ENCODE data around the gene DEFB123.

The DEFB123 gene

DNA sequence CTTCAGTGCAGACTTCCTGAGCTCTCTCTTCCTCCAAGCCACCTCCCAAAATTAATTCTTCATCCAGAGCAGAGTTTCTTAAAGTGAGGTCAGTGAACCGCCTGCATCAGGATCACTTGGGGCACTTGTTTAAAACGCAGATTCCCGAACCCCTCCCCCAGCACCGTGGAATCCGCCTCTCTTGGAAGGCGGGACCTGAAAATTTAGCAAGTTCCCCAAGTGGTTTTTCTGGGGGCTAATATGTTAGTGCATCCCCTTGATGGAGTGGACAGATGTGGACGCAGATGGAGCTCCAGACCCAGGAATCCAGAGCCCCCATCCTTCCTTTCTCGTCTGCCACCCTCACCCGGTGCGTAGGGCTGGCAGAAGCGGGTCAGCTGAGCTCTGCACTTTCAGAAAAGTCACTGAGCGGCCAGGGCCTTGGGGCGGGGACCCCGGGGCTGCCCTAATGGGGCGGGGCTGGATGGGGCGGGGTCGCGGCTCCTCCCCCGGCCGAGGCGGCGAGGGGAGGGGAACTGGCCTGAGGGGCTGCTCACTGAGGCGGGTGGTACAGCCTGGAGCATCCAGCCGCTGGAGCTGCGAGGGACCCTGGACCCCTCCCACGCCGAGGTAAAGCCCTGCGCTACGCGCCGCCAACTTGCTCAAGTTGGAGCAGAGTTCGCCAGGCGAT is 34.5 kb downstream of the DEFB123 start, which contains the start of the genes DEFB124 and REM1:
Gene DEFB124, minus strand, starts transcription at position 370 of the 670 bp plus-strand sequence. CDS start 2,114 bp downstream, outside the sequence.
Gene REM1, plus strand, starts transcription at position 531 of the 670 bp plus-strand sequence. CDS start 1,158 bp downstream, outside the sequence.
- DNase-seq, result no peak

DNA sequence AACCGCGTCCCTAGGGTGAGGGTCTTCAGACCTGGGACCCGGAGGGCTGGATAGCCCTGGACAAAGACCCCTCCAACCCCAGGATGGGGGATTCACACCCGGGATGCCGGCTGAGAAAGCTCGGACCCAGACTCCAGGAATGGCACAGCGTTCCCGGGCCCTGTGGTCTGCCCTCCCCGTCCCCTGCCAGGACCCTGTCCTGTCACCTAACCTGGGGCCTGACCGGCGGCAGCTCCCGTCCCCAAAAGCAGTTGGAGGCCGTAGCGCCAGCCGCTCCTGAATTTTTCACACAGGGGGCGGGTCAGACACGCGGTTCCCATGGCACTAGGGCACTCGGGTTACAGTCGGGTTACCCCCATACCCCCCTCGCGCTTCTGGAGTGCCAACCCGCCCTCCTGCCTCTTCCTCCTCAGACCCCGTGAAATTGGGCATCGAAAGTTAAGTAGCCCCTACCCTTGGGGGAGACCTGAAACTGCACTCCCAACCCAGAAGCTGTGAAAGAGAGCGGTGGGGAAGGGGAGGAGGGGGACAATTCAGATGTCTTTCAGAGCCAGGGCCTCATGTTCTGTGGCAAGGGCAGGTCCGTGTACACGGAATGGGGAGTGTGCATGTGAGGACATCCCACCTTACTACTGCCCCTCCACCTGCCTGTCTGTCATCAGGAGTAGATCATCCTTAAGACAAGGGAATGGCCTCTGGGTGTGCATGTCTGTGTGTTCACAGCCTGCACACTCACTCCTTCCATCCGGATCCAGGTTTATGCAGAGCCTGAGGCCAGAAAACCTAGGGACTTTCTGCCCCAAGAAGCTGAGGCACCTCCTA is 35.3 kb downstream of the DEFB123 start:
- DNase-seq, result no peak

GRCh38 chr20:31476294-31476585 is 35.8 kb downstream of the DEFB123 start:
- DNase-seq, result no peak

- no peak for DNase-seq
Observed at GRCh38 chr20:31476643-31477215, 36.3 kb downstream of the DEFB123 start.

DNA sequence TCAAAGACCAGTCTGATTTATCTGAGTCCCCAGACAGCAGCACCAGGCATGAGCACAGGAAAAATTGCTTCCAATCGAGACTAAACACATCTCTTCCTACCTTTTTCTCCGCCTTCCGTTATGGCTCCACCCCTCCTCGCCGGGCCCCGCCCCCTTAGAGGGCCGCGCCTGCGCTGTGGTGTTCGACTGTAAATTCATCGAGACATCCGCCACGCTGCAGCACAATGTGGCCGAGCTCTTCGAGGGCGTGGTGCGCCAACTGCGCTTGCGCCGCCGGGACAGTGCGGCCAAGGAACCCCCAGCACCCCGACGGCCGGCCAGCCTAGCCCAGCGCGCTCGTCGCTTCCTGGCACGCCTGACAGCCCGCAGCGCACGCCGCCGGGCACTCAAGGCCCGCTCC is 43.6 kb downstream of the DEFB123 start:
- no peak for DNase-seq

DNA sequence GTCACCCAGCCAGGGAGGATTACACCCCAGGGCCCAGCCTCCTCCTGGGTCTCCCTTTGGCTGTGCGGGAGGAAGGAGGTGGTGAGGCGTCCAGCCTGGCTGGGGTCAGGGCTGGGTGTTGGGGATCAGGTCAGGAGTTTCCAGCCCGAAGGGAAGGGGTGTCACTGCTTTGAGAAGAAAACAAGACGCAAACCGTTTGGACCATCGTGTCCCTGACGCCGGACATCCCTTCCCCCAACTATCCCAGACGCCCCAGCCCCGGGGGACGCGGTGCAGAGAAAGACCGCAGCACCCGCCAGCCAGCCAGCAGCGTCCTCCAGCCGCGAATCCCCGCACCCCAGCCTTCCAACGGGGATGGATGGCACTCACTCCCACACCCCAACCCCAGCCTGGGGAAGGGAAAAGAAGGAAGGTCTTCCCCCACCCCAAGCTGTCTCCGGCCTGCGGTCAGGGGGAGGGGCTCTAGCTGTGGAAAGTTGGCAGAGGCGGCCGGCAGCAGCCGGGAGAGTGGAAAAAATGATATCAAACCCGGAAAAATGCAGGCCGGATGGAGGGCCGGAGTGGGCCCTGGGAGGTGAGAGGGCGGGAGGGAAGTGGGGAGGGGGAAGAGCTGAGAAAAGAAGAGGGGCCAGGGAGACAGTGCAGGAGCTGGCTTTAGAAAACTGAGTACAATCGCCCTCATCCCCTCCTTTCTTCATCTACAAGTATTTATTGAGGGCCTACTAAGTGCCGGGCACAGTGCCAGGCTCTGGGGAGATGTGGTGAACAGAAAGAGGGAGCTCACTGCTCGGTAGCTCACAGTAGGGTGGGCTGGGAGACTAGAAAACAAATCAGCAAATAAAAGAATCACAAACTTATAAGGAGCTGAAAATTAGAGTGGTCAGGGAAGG is 45.3 kb downstream of the DEFB123 start:
- DNase-seq, result no peak

DNA sequence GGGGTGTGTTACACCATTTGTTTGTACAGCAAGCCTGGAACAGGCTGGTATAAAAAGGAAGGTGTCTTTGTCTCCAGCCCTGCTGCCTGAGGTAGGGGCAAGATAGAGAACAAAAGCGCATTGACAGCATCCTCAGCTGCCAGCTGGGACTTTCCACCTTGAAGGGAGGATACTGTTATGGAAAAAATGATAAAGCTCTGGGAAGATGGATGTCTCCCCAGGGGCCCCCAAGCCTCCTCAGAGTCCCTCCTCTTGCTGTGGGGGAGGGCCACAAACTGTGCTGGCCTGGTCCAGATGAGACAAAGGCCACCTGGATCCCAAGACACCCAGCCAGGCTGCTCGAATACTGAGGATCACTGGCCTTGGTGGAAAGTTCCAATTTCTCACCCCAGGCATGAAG is 47.7 kb downstream of the DEFB123 start:
- DNase-seq, result no peak

- DNase-seq, result no peak
Observed at GRCh38 chr20:31489152-31489551, 48.7 kb downstream of the DEFB123 start.

DNA sequence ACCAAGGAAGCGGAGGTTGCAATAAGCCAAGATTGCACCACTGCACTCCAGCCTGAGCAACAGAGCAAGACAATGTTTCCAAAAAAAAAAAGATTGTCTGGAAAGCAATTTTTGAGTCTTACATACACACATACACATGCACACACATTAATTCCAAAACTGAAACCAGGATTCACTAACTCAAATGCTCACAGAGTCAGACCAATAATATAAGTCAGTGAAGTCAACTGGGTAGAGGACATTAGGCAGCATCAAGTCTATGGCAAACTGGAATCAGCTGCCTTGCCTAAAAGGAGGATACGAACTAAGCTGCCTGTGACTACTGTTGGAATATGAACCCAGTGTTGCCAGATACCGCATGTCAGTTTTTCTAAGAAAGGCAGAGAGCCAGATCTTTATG is 50.3 kb downstream of the DEFB123 start:
- no peak for DNase-seq

GRCh38 chr20:31494131-31494530 is 53.7 kb downstream of the DEFB123 start:
- DNase-seq, result no peak

DNA sequence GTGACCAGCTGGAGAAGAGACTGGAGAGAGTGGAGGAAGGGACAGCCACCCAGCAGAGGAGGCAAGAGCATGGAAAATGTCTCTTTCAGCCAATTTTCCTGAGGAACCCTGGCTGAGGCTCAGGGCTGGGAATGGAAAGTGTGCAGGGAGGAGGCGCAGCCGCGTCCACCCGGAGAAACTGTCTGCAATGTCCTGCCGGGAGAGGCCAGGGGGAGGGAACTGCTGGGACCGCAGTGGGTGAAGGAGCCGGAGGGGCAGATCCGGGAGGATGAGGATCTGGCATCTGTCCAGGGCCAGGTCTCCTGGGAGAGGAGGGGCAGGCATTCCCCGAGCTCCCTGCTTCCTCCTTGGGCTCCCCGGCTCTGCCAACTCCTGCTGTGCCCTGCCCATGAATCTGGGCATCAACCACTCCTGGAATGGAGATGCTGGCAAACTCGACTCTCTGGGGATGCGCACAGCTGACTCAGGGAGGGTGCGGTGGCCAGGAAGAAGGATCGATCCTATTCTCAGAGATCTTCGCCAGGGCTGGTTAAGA is 56.4 kb downstream of the DEFB123 start:
- no peak for DNase-seq

DNA sequence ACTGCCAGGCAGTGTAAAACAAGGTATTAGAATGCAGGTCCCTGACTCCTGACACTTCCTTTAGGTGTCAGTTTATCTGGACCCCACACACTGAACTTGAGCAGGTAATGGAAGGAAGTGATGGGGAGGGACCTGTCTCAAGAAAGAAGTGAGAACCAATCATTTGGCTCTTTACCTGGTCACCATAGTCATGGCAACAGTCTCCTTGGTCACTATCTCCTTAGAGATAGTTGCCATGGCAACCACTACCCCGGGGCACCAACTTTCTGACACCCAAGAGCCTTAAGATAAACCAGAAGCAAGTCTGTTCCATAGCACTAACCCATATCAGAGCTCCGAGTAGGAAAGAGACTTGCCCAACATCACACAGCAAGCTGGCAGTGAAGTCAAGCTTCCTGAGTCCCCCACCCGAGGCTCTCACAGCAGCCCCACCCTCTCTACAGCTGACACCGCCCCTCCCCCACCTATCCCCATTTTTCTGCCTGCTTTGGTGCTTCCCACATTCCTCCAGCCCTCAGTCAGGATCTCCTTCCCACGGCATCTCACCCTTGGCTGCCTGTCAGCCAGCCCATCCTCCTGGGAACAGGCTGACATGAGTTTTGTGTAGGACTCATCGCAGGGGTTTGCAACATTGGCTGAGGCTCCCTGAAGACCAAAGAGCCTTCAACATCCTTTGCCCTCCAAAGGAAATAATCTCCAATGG is 57.6 kb downstream of the DEFB123 start:
- DNase-seq, result no peak

All from NCI-H510A (cell line).